ENCODE data around the gene TCERG1. TPM values are rescaled to one million over a fixed set of nuclear protein-coding genes. Genes with fewer than 3 reads are reported as not detected.

Gene TCERG1
- total RNA-seq, 1 experiment from 2014 or later: 112 TPM

GRCh38 chr5:146540414-146540813, 93.3 kb downstream of the TCERG1 start:
- Histone ChIP-seq H3K79me2 (ENCODE audit: insufficient read depth, low read length) (no peaks in the 10 kb centered on the region), H3K4me1 (ENCODE audit: insufficient read depth, low read length) (peaks cover 5% of the 10 kb centered on the region; the same call in 1 of the 2 replicates), H2BK12ac (ENCODE audit: insufficient read length, low read depth, low read length) (no peak overlapping the region), H2AFZ (ENCODE audit: low read length) (no peak overlapping the region), H3K18ac (ENCODE audit: insufficient read length, low read depth, low read length) (no peak overlapping the region), H4K20me1 (ENCODE audit: control insufficient read depth, insufficient read depth, insufficient read length) (no peaks in the 10 kb centered on the region), H3K14ac (ENCODE audit: insufficient read depth, low read length) (no peak overlapping the region), H2BK20ac (ENCODE audit: low read depth, low read length, poor library complexity, severe bottlenecking) (no peak overlapping the region), H3K4ac (ENCODE audit: low read depth, low read length) (no peak overlapping the region), H2AK5ac (ENCODE audit: insufficient read length, low read length) (no peak overlapping the region), H2BK120ac (ENCODE audit: low read depth, low read length, poor library complexity, severe bottlenecking) (no peak overlapping the region), H3K9ac (ENCODE audit: extremely low read depth, insufficient read length, low read length) (no peak overlapping the region), H3K4me2 (ENCODE audit: insufficient read depth, insufficient read length, low read length) (no peak overlapping the region), H4K91ac (ENCODE audit: insufficient read length, low read depth, low read length) (no peak overlapping the region), H3K23ac (ENCODE audit: insufficient read length, low read depth, low read length) (no peak overlapping the region), H3K27ac (ENCODE audit: insufficient read length, low read depth, low read length) (no peak overlapping the region), H4K5ac (ENCODE audit: insufficient read length, low read depth, low read length) (no peak overlapping the region), H2BK15ac (ENCODE audit: low read depth, low read length) (no peak overlapping the region), H2BK5ac (ENCODE audit: insufficient read length, low read length) (no peak overlapping the region), H3K56ac (ENCODE audit: insufficient read length, low read depth, low read length) (no peak overlapping the region), H3K23me2 (ENCODE audit: insufficient read length, low read depth, low read length, poor library complexity, severe bottlenecking) (no peaks in the 10 kb centered on the region), H3K79me1 (ENCODE audit: insufficient read depth, low read depth, low read length, poor library complexity, severe bottlenecking) (no peaks in the 10 kb centered on the region), H3K9me3 (ENCODE audit: control insufficient read depth, low read depth, low read length) (no peaks in the 10 kb centered on the region), H3T11ph (ENCODE audit: low read length) (no peak overlapping the region), H3K27me3 (ENCODE audit: insufficient read depth, low read length) (no peaks in the 10 kb centered on the region), H4K8ac (replicated peaks; ENCODE audit: insufficient read length, low read depth, low read length) (no peak overlapping the region)
- Mint-ChIP-seq H3K27ac (peak overlapping the region in 1 of 3 experiments; percentile 52; a peak in 1 of 7 replicates), H3K36me3 (ENCODE audit: insufficient read depth in 1 of 3, low read depth in 3 of 3) (no peaks in the 10 kb centered on the region), H3K27me3 (ENCODE audit: low read depth) (no peaks in the 10 kb centered on the region; the same call in 1 of the 2 replicates), H3K4me3 (no peak overlapping the region), H3K9me3 (no peaks in the 10 kb centered on the region), H3K4me1 (peaks cover 7% of the 10 kb centered on the region in 2 experiments)
- TF ChIP-seq, protein P1, sequence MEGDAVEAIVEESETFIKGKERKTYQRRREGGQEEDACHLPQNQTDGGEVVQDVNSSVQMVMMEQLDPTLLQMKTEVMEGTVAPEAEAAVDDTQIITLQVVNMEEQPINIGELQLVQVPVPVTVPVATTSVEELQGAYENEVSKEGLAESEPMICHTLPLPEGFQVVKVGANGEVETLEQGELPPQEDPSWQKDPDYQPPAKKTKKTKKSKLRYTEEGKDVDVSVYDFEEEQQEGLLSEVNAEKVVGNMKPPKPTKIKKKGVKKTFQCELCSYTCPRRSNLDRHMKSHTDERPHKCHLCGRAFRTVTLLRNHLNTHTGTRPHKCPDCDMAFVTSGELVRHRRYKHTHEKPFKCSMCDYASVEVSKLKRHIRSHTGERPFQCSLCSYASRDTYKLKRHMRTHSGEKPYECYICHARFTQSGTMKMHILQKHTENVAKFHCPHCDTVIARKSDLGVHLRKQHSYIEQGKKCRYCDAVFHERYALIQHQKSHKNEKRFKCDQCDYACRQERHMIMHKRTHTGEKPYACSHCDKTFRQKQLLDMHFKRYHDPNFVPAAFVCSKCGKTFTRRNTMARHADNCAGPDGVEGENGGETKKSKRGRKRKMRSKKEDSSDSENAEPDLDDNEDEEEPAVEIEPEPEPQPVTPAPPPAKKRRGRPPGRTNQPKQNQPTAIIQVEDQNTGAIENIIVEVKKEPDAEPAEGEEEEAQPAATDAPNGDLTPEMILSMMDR (conservative IDR thresholded peaks at IDR 0.05): no peak
- DNase-seq: no peak
- WGBS (ENCODE audit: extremely low coverage, insufficient read length, low lambda C conversion rate): no CpG with 5 or more reads among the region's 2 CpGs
